ENCODE results near the gene TPCN2. TPM values are rescaled to one million over a fixed set of nuclear protein-coding genes. Genes with fewer than 3 reads are reported as not detected.

Gene TPCN2
- total RNA-seq, 2 donors from 2014 or later: 14.5 to 21.1 TPM

GRCh38 chr11:69155302-69156234 is 106.8 kb downstream of the TPCN2 start, which contains the start of gene SMIM38:
Gene SMIM38 (plus strand): TSS chr11:69155935. CDS start chr11:69157847, 1,912 bp downstream.
- H3K4me3 ChIP-seq: no peak within 1 kb of the TSS
- no peaks in the 10 kb centered on the region for H3K4me1 ChIP-seq
- intact Hi-C loops (cut with DNase I): no loop called here
- no peaks in the 10 kb centered on the region for H3K9me3 ChIP-seq
- no peak for TF ChIP-seq CTCF (IDR thresholded peaks at IDR 0.05)
- peaks cover 3% of the 10 kb centered on the region for H3K27me3 ChIP-seq
- no peaks in the 10 kb centered on the region for H3K36me3 ChIP-seq
- H3K9ac ChIP-seq (ENCODE audit: low read depth in 2 of 2, low read length in 2 of 2): no peak within 1 kb of the TSS
- H3K27ac ChIP-seq: no peak within 1 kb of the TSS
- DNase-seq: no peak

GRCh38 chr11:69156235-69156639 is 107.5 kb downstream of the TPCN2 start:
- H3K27me3 ChIP-seq: peaks cover 3% of the 10 kb centered on the region
- H3K36me3 ChIP-seq: no peaks in the 10 kb centered on the region
- no peak for DNase-seq
- no peak overlapping the region for H3K9ac ChIP-seq (ENCODE audit: low read depth in 2 of 2, low read length in 2 of 2)
- no peak overlapping the region for H3K27ac ChIP-seq
- no peak for TF ChIP-seq CTCF (IDR thresholded peaks at IDR 0.05)
- no peak overlapping the region for H3K4me3 ChIP-seq
- no peaks in the 10 kb centered on the region for H3K4me1 ChIP-seq
- no peaks in the 10 kb centered on the region for H3K9me3 ChIP-seq
- intact Hi-C loops (cut with DNase I): no loop called here

GRCh38 chr11:69156673-69157155 is 108.0 kb downstream of the TPCN2 start:
- DNase-seq: no peak
- TF ChIP-seq CTCF (IDR thresholded peaks at IDR 0.05): no peak
- H3K36me3 ChIP-seq: no peaks in the 10 kb centered on the region
- no peaks in the 10 kb centered on the region for H3K9me3 ChIP-seq
- H3K4me1 ChIP-seq: no peaks in the 10 kb centered on the region
- no peak overlapping the region for H3K27ac ChIP-seq
- no peak overlapping the region for H3K4me3 ChIP-seq
- intact Hi-C loops (cut with DNase I): no loop called here
- peaks cover 3% of the 10 kb centered on the region for H3K27me3 ChIP-seq
- H3K9ac ChIP-seq (ENCODE audit: low read depth in 2 of 2, low read length in 2 of 2): no peak overlapping the region

- Histone ChIP-seq H3K4me1 (no peaks in the 10 kb centered on the region), H3K4me3 (no peak overlapping the region), H3K36me3 (no peaks in the 10 kb centered on the region), H3K27me3 (peaks cover 3% of the 10 kb centered on the region), H3K27ac (no peak overlapping the region), H3K9ac (ENCODE audit: low read depth in 2 of 2, low read length in 2 of 2) (no peak overlapping the region), H3K9me3 (no peaks in the 10 kb centered on the region)
- TF ChIP-seq CTCF (IDR thresholded peaks at IDR 0.05): no peak
- no peak for DNase-seq
- intact Hi-C loops (cut with DNase I): no loop called here
These were observed 108.6 kb downstream of the TPCN2 start for GRCh38 chr11:69157156-69157821.

- TF ChIP-seq CTCF (IDR thresholded peaks at IDR 0.05): no peak
- H3K27ac ChIP-seq: no peak overlapping the region
- DNase-seq: no peak
- H3K4me1 ChIP-seq: no peaks in the 10 kb centered on the region
- no peak overlapping the region for H3K9ac ChIP-seq (ENCODE audit: low read depth in 2 of 2, low read length in 2 of 2)
- no peaks in the 10 kb centered on the region for H3K36me3 ChIP-seq
- peaks cover 3% of the 10 kb centered on the region for H3K27me3 ChIP-seq
- intact Hi-C loops (cut with DNase I): no loop called here
- no peak overlapping the region for H3K4me3 ChIP-seq
- no peaks in the 10 kb centered on the region for H3K9me3 ChIP-seq
These were observed 109.1 kb downstream of the TPCN2 start for GRCh38 chr11:69157822-69158231.

Data from colonic mucosa (tissue), 4 donors.